CD8-positive, alpha-beta memory T cell (primary cell): Measurements from ENCODE around the gene SREK1IP1. TPM values are rescaled to one million over a fixed set of nuclear protein-coding genes. Genes with fewer than 3 reads are reported as not detected.

Experiments
- CTCF ChIA-PET: fragments of 350-600 bp; sonication (Branson Sonifier 250); formaldehyde crosslinking; loops from one replicate; lab custom pipeline; 2021; ENCODE audit warnings: antibody characterized with exemption; lab: Charles Lee
- POLR2A ChIA-PET: fragments of 350-600 bp; sonication (Branson Sonifier 250); formaldehyde crosslinking; loops from one replicate; lab custom pipeline; 2021; ENCODE audit warnings: antibody characterized with exemption; lab: Charles Lee
- DNase-seq, 5 donors: peaks; one replicate each; pipeline versions ENCODE4 v3.0.0 to v3.0.0-alpha.2; 2020 to 2022; ENCODE audit warnings: mixed read lengths in 1 of 5
- H3K27ac ChIP-seq: one replicate; pipeline ENCODE4 v1.7.0; 2013; ENCODE audit warnings: low read depth, mild to moderate bottlenecking, low read length, moderate library complexity
- H3K27me3 ChIP-seq: 2 replicates; pipeline ENCODE4 v1.7.0; 2013; ENCODE audit warnings: low read length, mild to moderate bottlenecking; ENCODE audit not compliant: insufficient read depth, poor library complexity, severe bottlenecking
- H3K36me3 ChIP-seq: 2 replicates; pipeline ENCODE4 v1.7.0; 2013; ENCODE audit warnings: mild to moderate bottlenecking, low read length, moderate library complexity; ENCODE audit not compliant: insufficient read depth
- H3K4me1 ChIP-seq: 2 replicates; pipeline ENCODE4 v1.7.0; 2013; ENCODE audit warnings: mild to moderate bottlenecking, low read length, moderate library complexity; ENCODE audit not compliant: insufficient read depth
- H3K4me3 ChIP-seq: 2 replicates; pipeline ENCODE4 v1.7.0; 2013; ENCODE audit warnings: mild to moderate bottlenecking, low read length
- H3K9me3 ChIP-seq: 2 replicates; pipeline ENCODE4 v1.7.0; 2013; ENCODE audit warnings: mild to moderate bottlenecking, low read length
- H3K27ac Mint-ChIP-seq, 8 donors: one replicate each; pipeline ENCODE4 v1.8.0; 2020 to 2021; ENCODE audit warnings: mixed read lengths in 8 of 8, mild to moderate bottlenecking in 6 of 8, inconsistent platforms in 3 of 8, moderate library complexity in 3 of 8
- H3K27me3 Mint-ChIP-seq, 2 donors: one replicate each; pipeline ENCODE4 v1.8.0; 2020 to 2021; ENCODE audit warnings: mixed read lengths in 2 of 2, mild to moderate bottlenecking in 1 of 2, moderate library complexity in 1 of 2
- H3K36me3 Mint-ChIP-seq, 3 donors: one replicate each; pipeline ENCODE4 v1.8.0; 2020 to 2021; ENCODE audit warnings: mixed read lengths in 3 of 3, inconsistent platforms in 1 of 3, mild to moderate bottlenecking in 1 of 3
- H3K4me1 Mint-ChIP-seq, 3 donors: one replicate each; pipeline ENCODE4 v1.8.0; 2020 to 2021; ENCODE audit warnings: mixed read lengths in 3 of 3, inconsistent platforms in 1 of 3, mild to moderate bottlenecking in 1 of 3
- H3K4me3 Mint-ChIP-seq, 7 donors: one replicate each; pipeline ENCODE4 v1.8.0; 2020 to 2021; ENCODE audit warnings: mixed read lengths in 7 of 7, mild to moderate bottlenecking in 6 of 7, moderate library complexity in 4 of 7, inconsistent platforms in 2 of 7
- H3K9me3 Mint-ChIP-seq, 5 donors: one replicate each; pipeline ENCODE4 v1.8.0; 2020 to 2022; ENCODE audit warnings: mixed read lengths in 5 of 5, mild to moderate bottlenecking in 3 of 5, moderate library complexity in 2 of 5, inconsistent platforms in 1 of 5
- polyA plus RNA-seq: library from polyadenylated mRNA; unstranded; fragments of 300-500 nt; fragmentation: Illumina TruSeq; gene quantifications from one replicate; pipeline ENCODE4 v1.2.3, GENCODE V29; 2021
- total RNA-seq, 2 experiments: library from RNA; stranded (reverse); gene quantifications; one replicate each; pipeline ENCODE4 v1.2.3, GENCODE V29; 2021

SREK1IP1 gene
- total and polyA plus RNA-seq, 3 experiments from 2014 or later: 27.3 to 28.2 (median 27.7) TPM

GRCh38 chr5:64763948-64764503 is 4.5 kb downstream of the SREK1IP1 start:
- no peaks in the 10 kb centered on the region for H3K9me3 Mint-ChIP-seq
- POLR2A ChIA-PET: no interaction called here
- Histone ChIP-seq H3K27ac (no peak overlapping the region), H3K36me3 (no peaks in the 10 kb centered on the region), H3K9me3 (no peaks in the 10 kb centered on the region), H3K27me3 (no peaks in the 10 kb centered on the region), H3K4me3 (no peak overlapping the region), H3K4me1 (peaks cover 21% of the 10 kb centered on the region)
- H3K36me3 Mint-ChIP-seq: peaks cover 0 to 55% (median 7%) of the 10 kb centered on the region in 3 donors
- H3K4me1 Mint-ChIP-seq: peaks cover 35 to 73% (median 71%) of the 10 kb centered on the region in 3 donors
- no peak for DNase-seq
- CTCF ChIA-PET: no interaction called here
- peak overlapping the region in 1 of 7 donors; percentile 43 for H3K4me3 Mint-ChIP-seq
- peak overlapping the region in 1 of 8 donors; percentile 0 for H3K27ac Mint-ChIP-seq
- no peaks in the 10 kb centered on the region for H3K27me3 Mint-ChIP-seq

DNA sequence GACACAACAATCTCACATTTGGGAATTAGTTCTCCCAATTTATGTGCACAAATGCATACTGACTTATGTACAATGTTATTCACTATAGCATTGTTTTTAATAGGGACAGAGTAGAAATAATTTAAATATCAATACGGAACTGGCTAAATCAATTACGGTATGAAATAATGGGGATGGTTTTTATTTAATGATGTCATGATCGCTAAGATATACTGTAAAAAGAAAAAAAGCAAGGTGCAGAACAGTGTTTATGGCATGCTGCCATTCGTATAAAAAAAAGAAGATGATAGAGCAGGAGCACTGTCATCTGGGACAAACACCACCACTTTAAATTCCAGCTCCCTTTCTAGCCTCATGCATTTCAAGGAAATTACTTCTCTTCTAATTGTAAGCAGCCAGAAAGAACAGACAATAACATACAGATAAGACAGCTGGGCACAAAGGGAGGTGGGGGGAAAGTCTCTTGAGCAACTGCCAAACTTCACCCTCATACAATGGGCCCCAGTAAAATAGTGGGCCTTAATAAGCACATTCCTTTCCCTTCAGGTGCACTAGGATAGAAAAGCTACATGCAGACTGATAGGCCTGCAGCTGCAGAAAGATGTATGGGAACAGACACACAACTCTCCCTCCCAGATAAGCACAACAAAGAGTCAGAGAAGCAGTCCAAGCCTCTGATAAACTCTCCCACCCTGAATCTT is 8.4 kb downstream of the SREK1IP1 start:
- Mint-ChIP-seq H3K4me3 (no peak overlapping the region), H3K36me3 (peaks cover 0 to 53% (median 8%) of the 10 kb centered on the region in 3 donors), H3K4me1 (peaks cover 17 to 57% (median 55%) of the 10 kb centered on the region in 3 donors), H3K27me3 (no peaks in the 10 kb centered on the region), H3K27ac (no peak overlapping the region), H3K9me3 (no peaks in the 10 kb centered on the region)
- H3K27me3 ChIP-seq: no peaks in the 10 kb centered on the region
- no peak overlapping the region for H3K4me3 ChIP-seq
- H3K9me3 ChIP-seq: no peaks in the 10 kb centered on the region
- no peak for DNase-seq
- ChIA-PET CTCF (no interaction called here), POLR2A (no interaction called here)
- no peak overlapping the region for H3K27ac ChIP-seq
- no peaks in the 10 kb centered on the region for H3K36me3 ChIP-seq
- no peaks in the 10 kb centered on the region for H3K4me1 ChIP-seq

DNA sequence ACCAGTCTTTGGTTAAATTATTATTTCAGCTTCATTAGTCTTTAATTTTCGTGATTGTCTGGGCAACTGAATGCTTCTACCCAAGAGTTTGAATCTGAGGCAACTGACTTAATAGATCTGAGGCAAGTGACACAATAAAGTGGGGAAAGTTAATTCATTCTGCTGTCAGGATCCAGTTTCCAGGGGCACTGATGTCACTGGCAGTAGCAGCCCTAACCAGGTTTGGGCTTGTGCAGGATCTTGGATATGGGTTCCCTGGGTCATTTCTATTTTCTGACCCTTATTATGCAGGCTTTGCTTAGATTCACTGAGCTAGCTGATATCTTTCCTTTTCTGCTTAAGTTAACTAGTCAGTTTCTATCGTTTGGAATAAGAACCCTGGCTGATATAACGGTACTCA is 9.6 kb downstream of the SREK1IP1 start:
- H3K36me3 ChIP-seq: peaks cover 2% of the 10 kb centered on the region
- ChIA-PET CTCF (interaction anchor here (1.7 kb wide), 1 partner anchor 9 kb away, joined by 3 read pairs; no protein-coding TSS in a partner anchor), POLR2A (no interaction called here)
- Mint-ChIP-seq H3K27me3 (no peaks in the 10 kb centered on the region), H3K9me3 (no peaks in the 10 kb centered on the region), H3K4me3 (no peak overlapping the region), H3K27ac (no peak overlapping the region), H3K36me3 (peaks cover 0 to 56% (median 5%) of the 10 kb centered on the region in 3 donors), H3K4me1 (peaks cover 12 to 50% (median 47%) of the 10 kb centered on the region in 3 donors)
- no peaks in the 10 kb centered on the region for H3K4me1 ChIP-seq
- no peak overlapping the region for H3K27ac ChIP-seq
- no peaks in the 10 kb centered on the region for H3K27me3 ChIP-seq
- DNase-seq: no peak
- H3K9me3 ChIP-seq: no peaks in the 10 kb centered on the region
- H3K4me3 ChIP-seq: no peak overlapping the region

- H3K4me3 Mint-ChIP-seq: no peak overlapping the region
- no peaks in the 10 kb centered on the region for H3K4me1 ChIP-seq
- H3K9me3 ChIP-seq: no peaks in the 10 kb centered on the region
- H3K27ac ChIP-seq: no peak overlapping the region
- POLR2A ChIA-PET: no interaction called here
- peaks cover 3% of the 10 kb centered on the region for H3K36me3 ChIP-seq
- no peaks in the 10 kb centered on the region for H3K9me3 Mint-ChIP-seq
- H3K27ac Mint-ChIP-seq: no peak overlapping the region
- DNase-seq: no peak
- H3K27me3 ChIP-seq: no peaks in the 10 kb centered on the region
- CTCF ChIA-PET: no interaction called here
- H3K27me3 Mint-ChIP-seq: no peaks in the 10 kb centered on the region
- H3K4me1 Mint-ChIP-seq: peaks cover 10 to 37% (median 32%) of the 10 kb centered on the region in 3 donors
- H3K36me3 Mint-ChIP-seq: peaks cover 3 to 41% (median 9%) of the 10 kb centered on the region in 3 donors
- no peak overlapping the region for H3K4me3 ChIP-seq
Measured at GRCh38 chr5:64754066-64754465, 14.4 kb downstream of the SREK1IP1 start.

DNA sequence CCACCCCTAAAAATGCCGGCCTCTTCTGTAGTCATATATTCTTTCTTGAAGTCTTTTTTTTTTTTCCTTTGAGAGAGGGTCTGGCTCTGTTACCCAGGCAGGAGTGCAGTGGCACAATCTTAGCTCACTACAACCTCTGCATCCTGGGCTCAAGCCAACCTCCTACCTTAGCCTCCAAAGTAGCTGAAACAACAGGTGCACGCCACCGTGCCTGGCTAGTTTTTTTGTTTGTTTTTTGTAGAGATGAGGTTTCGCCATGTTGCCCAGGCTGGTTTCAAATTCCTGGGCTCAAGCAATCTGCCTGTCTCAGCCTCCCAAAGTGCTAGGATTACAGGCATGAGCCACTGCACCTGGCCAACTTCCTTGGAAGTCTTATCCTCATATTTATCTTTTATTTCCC is 19.1 kb downstream of the SREK1IP1 start:
- peaks cover 3% of the 10 kb centered on the region for H3K36me3 ChIP-seq
- no peak overlapping the region for H3K4me3 Mint-ChIP-seq
- no peaks in the 10 kb centered on the region for H3K27me3 ChIP-seq
- H3K9me3 Mint-ChIP-seq: no peaks in the 10 kb centered on the region
- H3K27ac ChIP-seq: no peak overlapping the region
- no peak for DNase-seq
- no peaks in the 10 kb centered on the region for H3K4me1 ChIP-seq
- H3K4me1 Mint-ChIP-seq: peaks cover 4 to 25% (median 25%) of the 10 kb centered on the region in 3 donors
- H3K27ac Mint-ChIP-seq: peak overlapping the region in 1 of 8 donors; percentile 31
- H3K4me3 ChIP-seq: no peak overlapping the region
- ChIA-PET CTCF (interaction anchor here (1.4 kb wide), 1 partner anchor 35 kb away, joined by 3 read pairs; no protein-coding TSS in a partner anchor), POLR2A (no interaction called here)
- H3K9me3 ChIP-seq: no peaks in the 10 kb centered on the region
- peaks cover 3 to 27% (median 10%) of the 10 kb centered on the region in 3 donors for H3K36me3 Mint-ChIP-seq
- H3K27me3 Mint-ChIP-seq: no peaks in the 10 kb centered on the region

DNA sequence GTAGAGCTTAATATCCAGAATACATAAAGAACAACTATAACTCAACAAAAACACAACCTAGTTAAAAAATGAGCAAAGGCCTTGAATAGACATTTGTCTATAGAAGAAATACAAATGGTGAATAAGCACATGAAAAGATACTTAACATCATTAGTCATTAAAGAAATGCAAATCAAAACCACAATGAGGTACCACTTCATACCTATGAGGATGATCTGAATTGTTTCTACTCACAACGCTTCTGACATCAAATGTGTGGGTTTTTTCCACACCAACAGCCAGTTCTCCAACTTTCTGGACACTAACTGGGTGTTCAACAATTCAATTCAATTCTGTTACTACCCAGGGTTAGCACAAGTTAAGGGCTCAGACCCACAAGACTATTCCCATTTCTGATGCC is 22.0 kb downstream of the SREK1IP1 start:
- POLR2A ChIA-PET: no interaction called here
- CTCF ChIA-PET: no interaction called here
- H3K9me3 ChIP-seq: no peaks in the 10 kb centered on the region
- H3K27me3 Mint-ChIP-seq: no peaks in the 10 kb centered on the region
- H3K27ac Mint-ChIP-seq: peak overlapping the region in 1 of 8 donors; percentile 7
- H3K4me3 Mint-ChIP-seq: no peak overlapping the region
- H3K4me3 ChIP-seq: no peak overlapping the region
- no peaks in the 10 kb centered on the region for H3K4me1 ChIP-seq
- peaks cover 0 to 14% (median 11%) of the 10 kb centered on the region in 3 donors for H3K36me3 Mint-ChIP-seq
- DNase-seq: no peak
- H3K27ac ChIP-seq: no peak overlapping the region
- peaks cover 4 to 37% (median 25%) of the 10 kb centered on the region in 3 donors for H3K4me1 Mint-ChIP-seq
- H3K27me3 ChIP-seq: no peaks in the 10 kb centered on the region
- no peaks in the 10 kb centered on the region for H3K36me3 ChIP-seq
- H3K9me3 Mint-ChIP-seq: no peaks in the 10 kb centered on the region

GRCh38 chr5:64744914-64745313 is 23.6 kb downstream of the SREK1IP1 start:
- H3K27me3 ChIP-seq: no peaks in the 10 kb centered on the region
- H3K36me3 ChIP-seq: no peaks in the 10 kb centered on the region
- H3K4me3 ChIP-seq: no peak overlapping the region
- no peaks in the 10 kb centered on the region for H3K27me3 Mint-ChIP-seq
- DNase-seq: no peak
- no peak overlapping the region for H3K27ac Mint-ChIP-seq
- ChIA-PET CTCF (no interaction called here), POLR2A (no interaction called here)
- no peaks in the 10 kb centered on the region for H3K9me3 Mint-ChIP-seq
- H3K36me3 Mint-ChIP-seq: peaks cover 0 to 24% (median 14%) of the 10 kb centered on the region in 3 donors
- H3K4me3 Mint-ChIP-seq: no peak overlapping the region
- H3K9me3 ChIP-seq: no peaks in the 10 kb centered on the region
- peaks cover 5 to 27% (median 13%) of the 10 kb centered on the region in 3 donors for H3K4me1 Mint-ChIP-seq
- no peaks in the 10 kb centered on the region for H3K4me1 ChIP-seq
- H3K27ac ChIP-seq: no peak overlapping the region

DNA sequence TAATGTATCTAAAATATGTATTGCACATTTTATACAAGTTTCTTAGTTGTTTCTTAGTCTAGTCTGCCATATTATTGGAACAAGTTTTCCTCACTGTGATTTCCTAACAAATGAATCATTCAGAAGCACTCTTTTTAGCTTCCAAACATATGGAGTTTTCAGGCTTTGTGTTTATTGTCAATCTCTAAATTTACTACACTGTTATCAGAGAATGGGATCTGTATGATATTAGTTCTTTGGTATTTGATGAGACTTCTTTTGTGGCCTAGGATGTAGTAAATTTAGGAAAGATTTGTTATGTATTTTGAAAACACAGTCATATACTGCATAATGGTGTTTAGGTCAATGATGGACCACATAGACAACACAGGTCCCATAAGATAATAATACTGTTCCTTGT is 25.7 kb downstream of the SREK1IP1 start:
- Histone ChIP-seq H3K9me3 (no peaks in the 10 kb centered on the region), H3K4me1 (no peaks in the 10 kb centered on the region), H3K36me3 (no peaks in the 10 kb centered on the region), H3K27ac (no peak overlapping the region), H3K4me3 (no peak overlapping the region), H3K27me3 (no peaks in the 10 kb centered on the region)
- ChIA-PET CTCF (no interaction called here), POLR2A (no interaction called here)
- Mint-ChIP-seq H3K9me3 (no peaks in the 10 kb centered on the region), H3K27ac (no peak overlapping the region), H3K4me3 (no peak overlapping the region), H3K4me1 (peaks cover 7 to 23% (median 12%) of the 10 kb centered on the region in 3 donors), H3K27me3 (no peaks in the 10 kb centered on the region), H3K36me3 (peaks cover 5 to 40% (median 16%) of the 10 kb centered on the region in 3 donors)
- no peak for DNase-seq
